GM23338 (cell line): ENCODE results near the gene FAM89B. TPM values are rescaled to one million over a fixed set of nuclear protein-coding genes. Genes with fewer than 3 reads are reported as not detected.

ENCODE experiments used
- ATAC-seq: fragments of 200-7000 bp; cut with Tn5 transposase; 3 replicates; pipeline ENCODE4 v1.9.1; 2020
- DNase-seq: peaks from one replicate; pipeline ENCODE4 v3.0.0-alpha.2; 2015; ENCODE audit warnings: low spot score
- H2AFZ ChIP-seq: fragments of 200-600 bp; sonication (generic); 2 replicates; pipeline ENCODE4 v1.8.0; 2016; ENCODE audit warnings: antibody characterized with exemption, mild to moderate bottlenecking, moderate library complexity
- H3F3A ChIP-seq: fragments of 200-600 bp; sonication (generic); replicated peaks from 2 replicates; pipeline ENCODE4 v1.8.0; 2017; ENCODE audit warnings: antibody characterized with exemption, mixed run types, low read depth
- H3K27ac ChIP-seq: fragments of 200-600 bp; sonication (generic); 2 replicates; pipeline ENCODE4 v1.6.1; 2016; ENCODE audit warnings: low read depth
- H3K27me3 ChIP-seq: fragments of 200-600 bp; sonication (generic); 2 replicates; pipeline ENCODE4 v1.8.0; 2016; ENCODE audit warnings: mild to moderate bottlenecking, mixed run types, moderate library complexity; ENCODE audit not compliant: insufficient read depth
- H3K36me3 ChIP-seq: fragments of 200-600 bp; sonication (generic); 2 replicates; pipeline ENCODE4 v1.8.0; 2016; ENCODE audit warnings: mild to moderate bottlenecking; ENCODE audit not compliant: insufficient read depth
- H3K4me1 ChIP-seq: fragments of 200-600 bp; sonication (generic); 2 replicates; pipeline ENCODE4 v1.8.0; 2016; ENCODE audit warnings: mild to moderate bottlenecking, moderate library complexity; ENCODE audit not compliant: insufficient read depth
- H3K4me2 ChIP-seq: fragments of 200-600 bp; sonication (generic); 2 replicates; pipeline ENCODE4 v1.7.1; 2017; ENCODE audit warnings: mixed run types
- H3K4me3 ChIP-seq: fragments of 200-600 bp; sonication (generic); 2 replicates; pipeline ENCODE4 v1.6.1; 2016; ENCODE audit warnings: mixed run types
- H3K79me2 ChIP-seq: fragments of 200-600 bp; sonication (generic); replicated peaks from 2 replicates; pipeline ENCODE4 v1.8.0; 2017; ENCODE audit warnings: mild to moderate bottlenecking; ENCODE audit not compliant: insufficient read depth
- H3K9me2 ChIP-seq: fragments of 200-600 bp; sonication (generic); 2 replicates; pipeline ENCODE4 v1.8.0; 2017; ENCODE audit not compliant: insufficient read depth
- H4K20me1 ChIP-seq: fragments of 200-600 bp; sonication (generic); replicated peaks from 2 replicates; pipeline ENCODE4 v1.8.0; 2017; ENCODE audit warnings: mild to moderate bottlenecking; ENCODE audit not compliant: insufficient read depth
- H3K27ac Mint-ChIP-seq: 2 replicates; pipeline ENCODE4 v1.8.0; 2020; ENCODE audit warnings: inconsistent platforms, mild to moderate bottlenecking, moderate library complexity, mixed read lengths
- H3K27me3 Mint-ChIP-seq: 3 replicates; pipeline ENCODE4 v1.8.0; 2022; ENCODE audit warnings: low read depth, mild to moderate bottlenecking, moderate library complexity, mixed read lengths, inconsistent platforms; ENCODE audit not compliant: insufficient read depth, poor library complexity
- H3K36me3 Mint-ChIP-seq: 3 replicates; pipeline ENCODE4 v1.8.0; 2021; ENCODE audit warnings: low read depth, mild to moderate bottlenecking, inconsistent platforms, moderate library complexity, mixed read lengths
- H3K4me1 Mint-ChIP-seq: 3 replicates; pipeline ENCODE4 v1.8.0; 2020; ENCODE audit warnings: mild to moderate bottlenecking, inconsistent platforms, mixed read lengths
- H3K4me3 Mint-ChIP-seq: 3 replicates; pipeline ENCODE4 v1.8.0; 2021; ENCODE audit warnings: moderate library complexity, mild to moderate bottlenecking, inconsistent platforms, mixed read lengths
- H3K9me3 Mint-ChIP-seq: 3 replicates; pipeline ENCODE4 v1.8.0; 2020; ENCODE audit warnings: moderate library complexity, mild to moderate bottlenecking, inconsistent platforms, mixed read lengths
- CREB1 ChIP-seq: fragments of 250-450 bp; sonication (Bioruptor Pico); IDR thresholded peaks from 2 replicates; pipeline ENCODE4 v1.5.0; 2020; ENCODE audit warnings: low read depth, mild to moderate bottlenecking, moderate library complexity
- EZH2 ChIP-seq: fragments of 200-600 bp; sonication (generic); IDR thresholded peaks from one replicate; pipeline ENCODE4 v1.8.0; 2017; ENCODE audit warnings: antibody characterized with exemption, mild to moderate bottlenecking, low read depth; ENCODE audit not compliant: unreplicated experiment
- EZH2phosphoT487 ChIP-seq: fragments of 200-600 bp; sonication (generic); IDR thresholded peaks from one replicate; pipeline ENCODE4 v1.8.1; 2018; ENCODE audit warnings: antibody characterized with exemption; ENCODE audit not compliant: unreplicated experiment
- JUNB ChIP-seq: IDR thresholded peaks from one replicate; pipeline ENCODE4 v1.6.1; 2016; ENCODE audit warnings: antibody characterized with exemption; ENCODE audit not compliant: unreplicated experiment
- NANOG ChIP-seq: IDR thresholded peaks from 2 replicates; pipeline ENCODE4 v1.6.1; 2016; ENCODE audit warnings: antibody characterized with exemption, borderline replicate concordance
- POLR2AphosphoS5 ChIP-seq: IDR thresholded peaks from 2 replicates; pipeline ENCODE4 v1.6.1; 2016; ENCODE audit warnings: antibody characterized with exemption, low read depth
- STAT1 ChIP-seq: IDR thresholded peaks from one replicate; pipeline ENCODE4 v1.6.1; 2016; ENCODE audit warnings: antibody characterized with exemption; ENCODE audit not compliant: unreplicated experiment
- ZNF114 ChIP-seq: fragments of 250-450 bp; sonication (Bioruptor Pico); IDR thresholded peaks from 2 replicates; pipeline ENCODE4 v1.5.0; 2020; ENCODE audit warnings: mild to moderate bottlenecking, moderate library complexity
- ZNF331 ChIP-seq: fragments of 250-450 bp; sonication (Bioruptor Pico); IDR thresholded peaks from 2 replicates; pipeline ENCODE4 v1.5.0; 2020; ENCODE audit warnings: low read depth, mild to moderate bottlenecking, moderate library complexity
- polyA plus RNA-seq: library from polyadenylated mRNA; unstranded; fragments of >200 nt; fragmentation: Nextera tagmentation; extraction: Ambion mirVana; gene quantifications from 2 replicates; pipeline ENCODE4 v1.2.1, GENCODE V29; 2016
- total RNA-seq: library from RNA; depleted of rRNA; stranded (reverse); fragments of >200 nt; shearing (Covaris generic); gene quantifications from 2 replicates; pipeline ENCODE4 v1.2.3, GENCODE V29; 2014
- TF ChIP-seq, protein P1 (sequence below): fragments of 250-450 bp; sonication (Bioruptor Pico); IDR thresholded peaks from 2 replicates; pipeline ENCODE4 v1.5.0; 2020; ENCODE audit warnings: mild to moderate bottlenecking, moderate library complexity
- TF ChIP-seq, protein P2 (sequence below): IDR thresholded peaks from 2 replicates; pipeline ENCODE4 v1.6.1; 2016; ENCODE audit warnings: antibody characterized with exemption
- TF ChIP-seq, protein P3 (sequence below), 2 experiments: fragments of 200-600 bp in 1 of 2; sonication (generic) in 1 of 2; conservative IDR thresholded peaks; 2 replicates each; pipeline versions ENCODE4 v1.5.1 to v1.6.1; 2016 to 2017; ENCODE audit warnings: antibody characterized with exemption in 2 of 2, low read depth in 2 of 2, mild to moderate bottlenecking in 2 of 2, moderate library complexity in 1 of 2
- TF ChIP-seq, protein P4 (sequence below): IDR thresholded peaks from one replicate; pipeline ENCODE4 v1.6.1; 2018; ENCODE audit warnings: antibody characterized with exemption; ENCODE audit not compliant: unreplicated experiment

The FAM89B gene
- total and polyA plus RNA-seq, 2 experiments from 2014 or later: 13.0 to 18.2 TPM

DNA sequence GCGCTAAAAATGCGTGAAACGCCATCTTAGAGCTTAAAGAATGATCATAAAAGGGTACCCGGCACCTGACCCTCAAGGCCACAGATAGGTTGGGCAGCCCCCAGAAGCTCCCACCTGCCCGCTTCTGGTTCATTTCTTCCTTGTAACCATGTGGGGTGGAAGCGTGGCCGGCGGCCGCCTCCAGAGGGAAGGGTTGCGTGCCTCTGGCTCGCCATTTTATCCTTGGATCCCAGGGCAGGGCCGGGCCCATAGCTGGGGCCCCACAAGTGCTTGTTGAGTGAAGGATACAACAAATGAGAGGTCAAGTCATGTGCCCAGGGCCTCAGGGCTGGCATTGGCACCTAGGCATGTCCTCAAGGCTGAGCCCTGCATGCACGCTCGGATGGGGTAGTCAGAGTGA, 49.1 kb downstream of the FAM89B start:
- peaks cover 4% of the 10 kb centered on the region for H3K36me3 ChIP-seq
- peaks cover 15% of the 10 kb centered on the region for H3K27me3 Mint-ChIP-seq
- DNase-seq (no peak), ATAC-seq (no peak)
- no peaks in the 10 kb centered on the region for H3K9me2 ChIP-seq
- H3K4me1 ChIP-seq: peaks cover 4% of the 10 kb centered on the region; the same call in 1 of the 2 replicates
- no peak overlapping the region for H3K27ac ChIP-seq
- no peak overlapping the region for H3K27ac Mint-ChIP-seq
- peaks cover 14% of the 10 kb centered on the region for H3K79me2 ChIP-seq
- no peak overlapping the region for H3K4me2 ChIP-seq
- TF ChIP-seq, protein P1, sequence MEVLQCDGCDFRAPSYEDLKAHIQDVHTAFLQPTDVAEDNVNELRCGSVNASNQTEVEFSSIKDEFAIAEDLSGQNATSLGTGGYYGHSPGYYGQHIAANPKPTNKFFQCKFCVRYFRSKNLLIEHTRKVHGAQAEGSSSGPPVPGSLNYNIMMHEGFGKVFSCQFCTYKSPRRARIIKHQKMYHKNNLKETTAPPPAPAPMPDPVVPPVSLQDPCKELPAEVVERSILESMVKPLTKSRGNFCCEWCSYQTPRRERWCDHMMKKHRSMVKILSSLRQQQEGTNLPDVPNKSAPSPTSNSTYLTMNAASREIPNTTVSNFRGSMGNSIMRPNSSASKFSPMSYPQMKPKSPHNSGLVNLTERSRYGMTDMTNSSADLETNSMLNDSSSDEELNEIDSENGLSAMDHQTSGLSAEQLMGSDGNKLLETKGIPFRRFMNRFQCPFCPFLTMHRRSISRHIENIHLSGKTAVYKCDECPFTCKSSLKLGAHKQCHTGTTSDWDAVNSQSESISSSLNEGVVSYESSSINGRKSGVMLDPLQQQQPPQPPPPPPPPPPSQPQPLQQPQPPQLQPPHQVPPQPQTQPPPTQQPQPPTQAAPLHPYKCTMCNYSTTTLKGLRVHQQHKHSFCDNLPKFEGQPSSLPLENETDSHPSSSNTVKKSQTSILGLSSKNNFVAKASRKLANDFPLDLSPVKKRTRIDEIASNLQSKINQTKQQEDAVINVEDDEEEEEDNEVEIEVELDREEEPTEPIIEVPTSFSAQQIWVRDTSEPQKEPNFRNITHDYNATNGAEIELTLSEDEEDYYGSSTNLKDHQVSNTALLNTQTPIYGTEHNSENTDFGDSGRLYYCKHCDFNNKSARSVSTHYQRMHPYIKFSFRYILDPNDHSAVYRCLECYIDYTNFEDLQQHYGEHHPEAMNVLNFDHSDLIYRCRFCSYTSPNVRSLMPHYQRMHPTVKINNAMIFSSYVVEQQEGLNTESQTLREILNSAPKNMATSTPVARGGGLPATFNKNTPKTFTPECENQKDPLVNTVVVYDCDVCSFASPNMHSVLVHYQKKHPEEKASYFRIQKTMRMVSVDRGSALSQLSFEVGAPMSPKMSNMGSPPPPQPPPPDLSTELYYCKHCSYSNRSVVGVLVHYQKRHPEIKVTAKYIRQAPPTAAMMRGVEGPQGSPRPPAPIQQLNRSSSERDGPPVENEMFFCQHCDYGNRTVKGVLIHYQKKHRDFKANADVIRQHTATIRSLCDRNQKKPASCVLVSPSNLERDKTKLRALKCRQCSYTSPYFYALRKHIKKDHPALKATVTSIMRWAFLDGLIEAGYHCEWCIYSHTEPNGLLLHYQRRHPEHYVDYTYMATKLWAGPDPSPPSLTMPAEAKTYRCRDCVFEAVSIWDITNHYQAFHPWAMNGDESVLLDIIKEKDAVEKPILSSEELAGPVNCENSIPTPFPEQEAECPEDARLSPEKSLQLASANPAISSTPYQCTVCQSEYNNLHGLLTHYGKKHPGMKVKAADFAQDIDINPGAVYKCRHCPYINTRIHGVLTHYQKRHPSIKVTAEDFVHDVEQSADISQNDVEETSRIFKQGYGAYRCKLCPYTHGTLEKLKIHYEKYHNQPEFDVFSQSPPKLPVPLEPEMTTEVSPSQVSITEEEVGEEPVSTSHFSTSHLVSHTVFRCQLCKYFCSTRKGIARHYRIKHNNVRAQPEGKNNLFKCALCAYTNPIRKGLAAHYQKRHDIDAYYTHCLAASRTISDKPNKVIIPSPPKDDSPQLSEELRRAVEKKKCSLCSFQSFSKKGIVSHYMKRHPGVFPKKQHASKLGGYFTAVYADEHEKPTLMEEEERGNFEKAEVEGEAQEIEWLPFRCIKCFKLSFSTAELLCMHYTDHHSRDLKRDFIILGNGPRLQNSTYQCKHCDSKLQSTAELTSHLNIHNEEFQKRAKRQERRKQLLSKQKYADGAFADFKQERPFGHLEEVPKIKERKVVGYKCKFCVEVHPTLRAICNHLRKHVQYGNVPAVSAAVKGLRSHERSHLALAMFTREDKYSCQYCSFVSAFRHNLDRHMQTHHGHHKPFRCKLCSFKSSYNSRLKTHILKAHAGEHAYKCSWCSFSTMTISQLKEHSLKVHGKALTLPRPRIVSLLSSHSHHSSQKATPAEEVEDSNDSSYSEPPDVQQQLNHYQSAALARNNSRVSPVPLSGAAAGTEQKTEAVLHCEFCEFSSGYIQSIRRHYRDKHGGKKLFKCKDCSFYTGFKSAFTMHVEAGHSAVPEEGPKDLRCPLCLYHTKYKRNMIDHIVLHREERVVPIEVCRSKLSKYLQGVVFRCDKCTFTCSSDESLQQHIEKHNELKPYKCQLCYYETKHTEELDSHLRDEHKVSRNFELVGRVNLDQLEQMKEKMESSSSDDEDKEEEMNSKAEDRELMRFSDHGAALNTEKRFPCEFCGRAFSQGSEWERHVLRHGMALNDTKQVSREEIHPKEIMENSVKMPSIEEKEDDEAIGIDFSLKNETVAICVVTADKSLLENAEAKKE: no peak
- TF ChIP-seq JUNB (no peak), CREB1 (CRISPR knock-in tag) (no peak), EZH2 (no peak), EZH2phosphoT487 (no peak), NANOG (no peak), STAT1 (no peak), POLR2AphosphoS5 (no peak), ZNF331 (CRISPR knock-in tag) (no peak), ZNF114 (CRISPR knock-in tag) (no peak)
- TF ChIP-seq, protein P2, sequence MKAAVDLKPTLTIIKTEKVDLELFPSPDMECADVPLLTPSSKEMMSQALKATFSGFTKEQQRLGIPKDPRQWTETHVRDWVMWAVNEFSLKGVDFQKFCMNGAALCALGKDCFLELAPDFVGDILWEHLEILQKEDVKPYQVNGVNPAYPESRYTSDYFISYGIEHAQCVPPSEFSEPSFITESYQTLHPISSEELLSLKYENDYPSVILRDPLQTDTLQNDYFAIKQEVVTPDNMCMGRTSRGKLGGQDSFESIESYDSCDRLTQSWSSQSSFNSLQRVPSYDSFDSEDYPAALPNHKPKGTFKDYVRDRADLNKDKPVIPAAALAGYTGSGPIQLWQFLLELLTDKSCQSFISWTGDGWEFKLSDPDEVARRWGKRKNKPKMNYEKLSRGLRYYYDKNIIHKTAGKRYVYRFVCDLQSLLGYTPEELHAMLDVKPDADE: no peak
- TF ChIP-seq, protein P3, sequence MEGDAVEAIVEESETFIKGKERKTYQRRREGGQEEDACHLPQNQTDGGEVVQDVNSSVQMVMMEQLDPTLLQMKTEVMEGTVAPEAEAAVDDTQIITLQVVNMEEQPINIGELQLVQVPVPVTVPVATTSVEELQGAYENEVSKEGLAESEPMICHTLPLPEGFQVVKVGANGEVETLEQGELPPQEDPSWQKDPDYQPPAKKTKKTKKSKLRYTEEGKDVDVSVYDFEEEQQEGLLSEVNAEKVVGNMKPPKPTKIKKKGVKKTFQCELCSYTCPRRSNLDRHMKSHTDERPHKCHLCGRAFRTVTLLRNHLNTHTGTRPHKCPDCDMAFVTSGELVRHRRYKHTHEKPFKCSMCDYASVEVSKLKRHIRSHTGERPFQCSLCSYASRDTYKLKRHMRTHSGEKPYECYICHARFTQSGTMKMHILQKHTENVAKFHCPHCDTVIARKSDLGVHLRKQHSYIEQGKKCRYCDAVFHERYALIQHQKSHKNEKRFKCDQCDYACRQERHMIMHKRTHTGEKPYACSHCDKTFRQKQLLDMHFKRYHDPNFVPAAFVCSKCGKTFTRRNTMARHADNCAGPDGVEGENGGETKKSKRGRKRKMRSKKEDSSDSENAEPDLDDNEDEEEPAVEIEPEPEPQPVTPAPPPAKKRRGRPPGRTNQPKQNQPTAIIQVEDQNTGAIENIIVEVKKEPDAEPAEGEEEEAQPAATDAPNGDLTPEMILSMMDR (conservative IDR thresholded peaks at IDR 0.05; ENCODE audit: low read depth in 2 of 2): no peak
- TF ChIP-seq, protein P4, sequence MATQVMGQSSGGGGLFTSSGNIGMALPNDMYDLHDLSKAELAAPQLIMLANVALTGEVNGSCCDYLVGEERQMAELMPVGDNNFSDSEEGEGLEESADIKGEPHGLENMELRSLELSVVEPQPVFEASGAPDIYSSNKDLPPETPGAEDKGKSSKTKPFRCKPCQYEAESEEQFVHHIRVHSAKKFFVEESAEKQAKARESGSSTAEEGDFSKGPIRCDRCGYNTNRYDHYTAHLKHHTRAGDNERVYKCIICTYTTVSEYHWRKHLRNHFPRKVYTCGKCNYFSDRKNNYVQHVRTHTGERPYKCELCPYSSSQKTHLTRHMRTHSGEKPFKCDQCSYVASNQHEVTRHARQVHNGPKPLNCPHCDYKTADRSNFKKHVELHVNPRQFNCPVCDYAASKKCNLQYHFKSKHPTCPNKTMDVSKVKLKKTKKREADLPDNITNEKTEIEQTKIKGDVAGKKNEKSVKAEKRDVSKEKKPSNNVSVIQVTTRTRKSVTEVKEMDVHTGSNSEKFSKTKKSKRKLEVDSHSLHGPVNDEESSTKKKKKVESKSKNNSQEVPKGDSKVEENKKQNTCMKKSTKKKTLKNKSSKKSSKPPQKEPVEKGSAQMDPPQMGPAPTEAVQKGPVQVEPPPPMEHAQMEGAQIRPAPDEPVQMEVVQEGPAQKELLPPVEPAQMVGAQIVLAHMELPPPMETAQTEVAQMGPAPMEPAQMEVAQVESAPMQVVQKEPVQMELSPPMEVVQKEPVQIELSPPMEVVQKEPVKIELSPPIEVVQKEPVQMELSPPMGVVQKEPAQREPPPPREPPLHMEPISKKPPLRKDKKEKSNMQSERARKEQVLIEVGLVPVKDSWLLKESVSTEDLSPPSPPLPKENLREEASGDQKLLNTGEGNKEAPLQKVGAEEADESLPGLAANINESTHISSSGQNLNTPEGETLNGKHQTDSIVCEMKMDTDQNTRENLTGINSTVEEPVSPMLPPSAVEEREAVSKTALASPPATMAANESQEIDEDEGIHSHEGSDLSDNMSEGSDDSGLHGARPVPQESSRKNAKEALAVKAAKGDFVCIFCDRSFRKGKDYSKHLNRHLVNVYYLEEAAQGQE: no peak
- peaks cover 11% of the 10 kb centered on the region for H4K20me1 ChIP-seq
- no peak overlapping the region for H2AFZ ChIP-seq
- H3K27me3 ChIP-seq: no peaks in the 10 kb centered on the region
- H3K4me3 Mint-ChIP-seq: no peak overlapping the region
- H3K36me3 Mint-ChIP-seq: peaks cover 40% of the 10 kb centered on the region
- peaks cover under 1% of the 10 kb centered on the region; the same call in 1 of the 2 replicates for H3F3A ChIP-seq
- no peak overlapping the region for H3K4me3 ChIP-seq
- H3K9me3 Mint-ChIP-seq: no peaks in the 10 kb centered on the region; the same call in 2 of the 3 replicates
- peaks cover 6% of the 10 kb centered on the region for H3K4me1 Mint-ChIP-seq
